GM18868 (cell line): ENCODE data around the gene NET1.

Experiments used
- ATAC-seq: cut with Tn5 transposase; IDR thresholded peaks from one replicate; pipeline ENCODE4 v1.9.1; 2021; ENCODE audit warnings: mild to moderate bottlenecking, moderate library complexity; ENCODE audit not compliant: unreplicated experiment

Gene NET1

GRCh38 chr10:5479481-5480161 is 67.3 kb downstream of the NET1 start:
- no peak for ATAC-seq

- no peak for ATAC-seq
Measured at GRCh38 chr10:5480162-5480941, 68.0 kb downstream of the NET1 start.

GRCh38 chr10:5481121-5481520 is 68.8 kb downstream of the NET1 start:
- no peak for ATAC-seq

GRCh38 chr10:5482016-5482415 is 69.7 kb downstream of the NET1 start:
- ATAC-seq: no peak

- ATAC-seq: no peak
Measured at GRCh38 chr10:5484205-5484604, 71.8 kb downstream of the NET1 start.

GRCh38 chr10:5485290-5485689 is 72.9 kb downstream of the NET1 start:
- no peak for ATAC-seq

- no peak for ATAC-seq
Measured at GRCh38 chr10:5485948-5486852, 73.8 kb downstream of the NET1 start.

GRCh38 chr10:5486853-5487235 is 74.5 kb downstream of the NET1 start:
- ATAC-seq: no peak

GRCh38 chr10:5488272-5489161 is 76.2 kb downstream of the NET1 start:
- no peak for ATAC-seq

- ATAC-seq: no peak
Measured at GRCh38 chr10:5490032-5490431, 77.7 kb downstream of the NET1 start.

GRCh38 chr10:5490698-5491464 is 78.5 kb downstream of the NET1 start:
- no peak for ATAC-seq

GRCh38 chr10:5491477-5491876 is 79.1 kb downstream of the NET1 start:
- ATAC-seq: no peak

- ATAC-seq: no peak
Measured at GRCh38 chr10:5492322-5492855, 80.0 kb downstream of the NET1 start.

- ATAC-seq: no peak
Measured at GRCh38 chr10:5492929-5493576, 80.7 kb downstream of the NET1 start.

- no peak for ATAC-seq
Measured at GRCh38 chr10:5493691-5494090, 81.3 kb downstream of the NET1 start.

GRCh38 chr10:5494611-5495010 is 82.3 kb downstream of the NET1 start:
- ATAC-seq: no peak

GRCh38 chr10:5496261-5497250 is 84.2 kb downstream of the NET1 start:
- no peak for ATAC-seq

GRCh38 chr10:5497289-5497688 is 84.9 kb downstream of the NET1 start:
- no peak for ATAC-seq
